Measurements from ENCODE around the gene SLC10A7.

Gene SLC10A7, protein sequence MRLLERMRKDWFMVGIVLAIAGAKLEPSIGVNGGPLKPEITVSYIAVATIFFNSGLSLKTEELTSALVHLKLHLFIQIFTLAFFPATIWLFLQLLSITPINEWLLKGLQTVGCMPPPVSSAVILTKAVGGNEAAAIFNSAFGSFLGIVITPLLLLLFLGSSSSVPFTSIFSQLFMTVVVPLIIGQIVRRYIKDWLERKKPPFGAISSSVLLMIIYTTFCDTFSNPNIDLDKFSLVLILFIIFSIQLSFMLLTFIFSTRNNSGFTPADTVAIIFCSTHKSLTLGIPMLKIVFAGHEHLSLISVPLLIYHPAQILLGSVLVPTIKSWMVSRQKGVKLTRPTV

DNA sequence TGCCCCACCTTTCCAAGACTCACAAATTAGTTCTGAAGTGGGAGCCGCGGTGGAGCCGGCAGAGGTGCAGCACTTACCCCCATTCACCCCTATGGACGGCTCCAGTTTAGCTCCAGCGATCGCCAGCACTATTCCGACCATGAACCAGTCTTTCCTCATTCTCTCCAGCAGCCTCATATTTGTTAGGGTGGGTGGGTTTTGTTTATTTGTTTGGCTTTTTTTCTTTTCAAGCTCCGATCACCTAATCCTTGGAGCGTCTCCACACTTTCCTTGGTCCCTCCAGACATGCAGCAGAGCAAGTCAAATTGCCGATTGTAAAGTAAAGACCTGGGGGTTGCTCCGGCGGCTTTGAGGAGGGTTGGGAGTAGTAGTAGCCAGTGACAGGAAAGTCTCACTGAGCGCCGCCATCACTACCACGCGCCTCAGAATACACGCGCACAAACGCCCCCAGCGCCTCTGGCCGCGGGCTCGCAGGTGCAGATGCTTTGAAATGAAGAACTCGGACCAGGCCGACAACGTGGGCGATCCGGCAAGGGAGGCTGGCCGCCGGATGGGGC is at the start of gene SLC10A7:
Gene SLC10A7, minus strand, starts transcription at position 400 of the 557 bp plus-strand sequence. Its CDS starts 223 bp downstream, at position 177.
- ATAC-seq, result peak; percentile 95
- TF ChIP-seq, protein P1, sequence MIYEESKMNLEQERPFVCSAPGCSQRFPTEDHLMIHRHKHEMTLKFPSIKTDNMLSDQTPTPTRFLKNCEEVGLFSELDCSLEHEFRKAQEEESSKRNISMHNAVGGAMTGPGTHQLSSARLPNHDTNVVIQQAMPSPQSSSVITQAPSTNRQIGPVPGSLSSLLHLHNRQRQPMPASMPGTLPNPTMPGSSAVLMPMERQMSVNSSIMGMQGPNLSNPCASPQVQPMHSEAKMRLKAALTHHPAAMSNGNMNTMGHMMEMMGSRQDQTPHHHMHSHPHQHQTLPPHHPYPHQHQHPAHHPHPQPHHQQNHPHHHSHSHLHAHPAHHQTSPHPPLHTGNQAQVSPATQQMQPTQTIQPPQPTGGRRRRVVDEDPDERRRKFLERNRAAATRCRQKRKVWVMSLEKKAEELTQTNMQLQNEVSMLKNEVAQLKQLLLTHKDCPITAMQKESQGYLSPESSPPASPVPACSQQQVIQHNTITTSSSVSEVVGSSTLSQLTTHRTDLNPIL (CRISPR knock-in tag; IDR thresholded peaks at IDR 0.05; ENCODE audit: low read depth), result no peak
- TF ChIP-seq TCF4 (CRISPR knock-in tag; IDR thresholded peaks at IDR 0.05; ENCODE audit: borderline replicate concordance) (no peak), ZNF8 (CRISPR knock-in tag; IDR thresholded peaks at IDR 0.05) (no peak), OSR1 (CRISPR knock-in tag; IDR thresholded peaks at IDR 0.05) (no peak)
- TF ChIP-seq, protein P2, sequence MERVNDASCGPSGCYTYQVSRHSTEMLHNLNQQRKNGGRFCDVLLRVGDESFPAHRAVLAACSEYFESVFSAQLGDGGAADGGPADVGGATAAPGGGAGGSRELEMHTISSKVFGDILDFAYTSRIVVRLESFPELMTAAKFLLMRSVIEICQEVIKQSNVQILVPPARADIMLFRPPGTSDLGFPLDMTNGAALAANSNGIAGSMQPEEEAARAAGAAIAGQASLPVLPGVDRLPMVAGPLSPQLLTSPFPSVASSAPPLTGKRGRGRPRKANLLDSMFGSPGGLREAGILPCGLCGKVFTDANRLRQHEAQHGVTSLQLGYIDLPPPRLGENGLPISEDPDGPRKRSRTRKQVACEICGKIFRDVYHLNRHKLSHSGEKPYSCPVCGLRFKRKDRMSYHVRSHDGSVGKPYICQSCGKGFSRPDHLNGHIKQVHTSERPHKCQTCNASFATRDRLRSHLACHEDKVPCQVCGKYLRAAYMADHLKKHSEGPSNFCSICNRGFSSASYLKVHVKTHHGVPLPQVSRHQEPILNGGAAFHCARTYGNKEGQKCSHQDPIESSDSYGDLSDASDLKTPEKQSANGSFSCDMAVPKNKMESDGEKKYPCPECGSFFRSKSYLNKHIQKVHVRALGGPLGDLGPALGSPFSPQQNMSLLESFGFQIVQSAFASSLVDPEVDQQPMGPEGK (CRISPR knock-in tag; IDR thresholded peaks at IDR 0.05; ENCODE audit: borderline replicate concordance), result no peak

DNA sequence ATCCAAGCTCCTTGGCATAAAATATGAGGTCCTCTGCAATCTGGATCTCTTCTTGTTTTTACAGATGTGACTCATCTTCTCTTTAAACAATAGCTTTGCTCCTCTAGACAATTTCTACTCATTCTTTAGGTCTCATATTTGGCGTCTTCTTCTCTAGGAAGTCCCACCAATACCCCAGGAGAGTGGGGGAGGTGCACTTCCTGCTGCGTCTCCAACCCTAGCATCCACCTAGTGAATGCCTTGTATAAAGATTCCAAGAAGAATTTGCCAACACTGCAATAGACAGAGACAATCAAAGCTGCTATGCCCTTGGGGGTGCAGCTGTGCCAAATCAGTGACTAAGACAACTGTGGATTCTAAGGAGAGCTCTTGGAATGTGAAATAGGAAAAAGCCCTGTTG is 45.7 kb upstream of the SLC10A7 start:
- no peak for ATAC-seq
- TF ChIP-seq, protein P1 (CRISPR knock-in tag; IDR thresholded peaks at IDR 0.05; ENCODE audit: low read depth), result no peak
- TF ChIP-seq, protein P3, sequence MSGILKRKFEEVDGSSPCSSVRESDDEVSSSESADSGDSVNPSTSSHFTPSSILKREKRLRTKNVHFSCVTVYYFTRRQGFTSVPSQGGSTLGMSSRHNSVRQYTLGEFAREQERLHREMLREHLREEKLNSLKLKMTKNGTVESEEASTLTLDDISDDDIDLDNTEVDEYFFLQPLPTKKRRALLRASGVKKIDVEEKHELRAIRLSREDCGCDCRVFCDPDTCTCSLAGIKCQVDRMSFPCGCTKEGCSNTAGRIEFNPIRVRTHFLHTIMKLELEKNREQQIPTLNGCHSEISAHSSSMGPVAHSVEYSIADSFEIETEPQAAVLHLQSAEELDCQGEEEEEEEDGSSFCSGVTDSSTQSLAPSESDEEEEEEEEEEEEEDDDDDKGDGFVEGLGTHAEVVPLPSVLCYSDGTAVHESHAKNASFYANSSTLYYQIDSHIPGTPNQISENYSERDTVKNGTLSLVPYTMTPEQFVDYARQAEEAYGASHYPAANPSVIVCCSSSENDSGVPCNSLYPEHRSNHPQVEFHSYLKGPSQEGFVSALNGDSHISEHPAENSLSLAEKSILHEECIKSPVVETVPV (CRISPR knock-in tag; IDR thresholded peaks at IDR 0.05), result no peak
- TF ChIP-seq, protein P2 (CRISPR knock-in tag; IDR thresholded peaks at IDR 0.05; ENCODE audit: borderline replicate concordance), result no peak

DNA sequence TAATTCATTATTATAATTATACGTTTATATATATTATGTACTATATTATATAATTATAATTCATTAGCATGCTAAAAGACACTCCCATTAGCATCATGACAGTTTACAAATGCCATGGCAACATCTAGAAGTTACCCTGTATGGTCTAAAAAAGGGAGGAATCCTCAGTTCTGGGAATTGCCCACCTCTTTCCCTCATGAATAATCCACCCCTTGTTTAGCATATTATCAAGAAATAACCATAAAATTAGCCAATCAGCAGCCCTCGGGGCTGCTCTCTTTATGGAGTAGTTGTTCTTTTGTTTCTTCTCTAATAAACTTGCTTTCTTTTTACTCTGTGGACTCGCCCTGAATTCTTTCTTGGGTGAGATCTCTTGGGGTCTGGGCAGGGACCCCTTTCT is 42.8 kb upstream of the SLC10A7 start:
- no peak for TF ChIP-seq BACH2 (CRISPR knock-in tag; IDR thresholded peaks at IDR 0.05; ENCODE audit: borderline replicate concordance)
- TF ChIP-seq ESRRG (CRISPR knock-in tag; IDR thresholded peaks at IDR 0.05), result no peak
- no peak for TF ChIP-seq PPARA (CRISPR knock-in tag; IDR thresholded peaks at IDR 0.05; ENCODE audit: borderline replicate concordance)
- no peak for TF ChIP-seq OSR1 (CRISPR knock-in tag; IDR thresholded peaks at IDR 0.05)
- TF ChIP-seq ZNF565 (CRISPR knock-in tag; conservative IDR thresholded peaks at IDR 0.05; ENCODE audit: low read depth), result no peak
- TF ChIP-seq, protein P4, sequence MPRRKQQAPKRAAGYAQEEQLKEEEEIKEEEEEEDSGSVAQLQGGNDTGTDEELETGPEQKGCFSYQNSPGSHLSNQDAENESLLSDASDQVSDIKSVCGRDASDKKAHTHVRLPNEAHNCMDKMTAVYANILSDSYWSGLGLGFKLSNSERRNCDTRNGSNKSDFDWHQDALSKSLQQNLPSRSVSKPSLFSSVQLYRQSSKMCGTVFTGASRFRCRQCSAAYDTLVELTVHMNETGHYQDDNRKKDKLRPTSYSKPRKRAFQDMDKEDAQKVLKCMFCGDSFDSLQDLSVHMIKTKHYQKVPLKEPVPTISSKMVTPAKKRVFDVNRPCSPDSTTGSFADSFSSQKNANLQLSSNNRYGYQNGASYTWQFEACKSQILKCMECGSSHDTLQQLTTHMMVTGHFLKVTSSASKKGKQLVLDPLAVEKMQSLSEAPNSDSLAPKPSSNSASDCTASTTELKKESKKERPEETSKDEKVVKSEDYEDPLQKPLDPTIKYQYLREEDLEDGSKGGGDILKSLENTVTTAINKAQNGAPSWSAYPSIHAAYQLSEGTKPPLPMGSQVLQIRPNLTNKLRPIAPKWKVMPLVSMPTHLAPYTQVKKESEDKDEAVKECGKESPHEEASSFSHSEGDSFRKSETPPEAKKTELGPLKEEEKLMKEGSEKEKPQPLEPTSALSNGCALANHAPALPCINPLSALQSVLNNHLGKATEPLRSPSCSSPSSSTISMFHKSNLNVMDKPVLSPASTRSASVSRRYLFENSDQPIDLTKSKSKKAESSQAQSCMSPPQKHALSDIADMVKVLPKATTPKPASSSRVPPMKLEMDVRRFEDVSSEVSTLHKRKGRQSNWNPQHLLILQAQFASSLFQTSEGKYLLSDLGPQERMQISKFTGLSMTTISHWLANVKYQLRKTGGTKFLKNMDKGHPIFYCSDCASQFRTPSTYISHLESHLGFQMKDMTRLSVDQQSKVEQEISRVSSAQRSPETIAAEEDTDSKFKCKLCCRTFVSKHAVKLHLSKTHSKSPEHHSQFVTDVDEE (CRISPR knock-in tag; IDR thresholded peaks at IDR 0.05), result no peak
- TF ChIP-seq, protein P5, sequence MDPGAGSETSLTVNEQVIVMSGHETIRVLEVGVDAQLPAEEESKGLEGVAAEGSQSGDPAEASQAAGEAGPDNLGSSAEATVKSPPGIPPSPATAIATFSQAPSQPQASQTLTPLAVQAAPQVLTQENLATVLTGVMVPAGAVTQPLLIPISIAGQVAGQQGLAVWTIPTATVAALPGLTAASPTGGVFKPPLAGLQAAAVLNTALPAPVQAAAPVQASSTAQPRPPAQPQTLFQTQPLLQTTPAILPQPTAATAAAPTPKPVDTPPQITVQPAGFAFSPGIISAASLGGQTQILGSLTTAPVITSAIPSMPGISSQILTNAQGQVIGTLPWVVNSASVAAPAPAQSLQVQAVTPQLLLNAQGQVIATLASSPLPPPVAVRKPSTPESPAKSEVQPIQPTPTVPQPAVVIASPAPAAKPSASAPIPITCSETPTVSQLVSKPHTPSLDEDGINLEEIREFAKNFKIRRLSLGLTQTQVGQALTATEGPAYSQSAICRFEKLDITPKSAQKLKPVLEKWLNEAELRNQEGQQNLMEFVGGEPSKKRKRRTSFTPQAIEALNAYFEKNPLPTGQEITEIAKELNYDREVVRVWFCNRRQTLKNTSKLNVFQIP (CRISPR knock-in tag; IDR thresholded peaks at IDR 0.05; ENCODE audit: borderline replicate concordance, low read depth), result no peak
- TF ChIP-seq, protein P1 (CRISPR knock-in tag; IDR thresholded peaks at IDR 0.05; ENCODE audit: low read depth), result no peak
- ATAC-seq, result no peak
